Pancreas (tissue), 10 donors: ENCODE measurements around the gene SORBS2. TPM values are rescaled to one million over a fixed set of nuclear protein-coding genes. Genes with fewer than 3 reads are reported as not detected.

ENCODE experiments used
- ATAC-seq, 4 donors: fragments of 200-7000 bp; cut with Tn5 transposase; one replicate each; pipeline versions ENCODE4 v1.8.0 to v1.9.1; 2020; ENCODE audit warnings: mild to moderate bottlenecking in 4 of 4, moderate library complexity in 4 of 4
- DNase-seq, 6 donors: peaks; one replicate each; pipeline ENCODE4 v3.0.0-alpha.2; 2020
- FAIRE-seq: peaks from 2 replicates; lab custom pipeline; 2012; peaks lifted over from hg19 to GRCh38; lab: Jason Lieb, UNC
- H3K27ac ChIP-seq, 4 donors: fragments of 200-600 bp; sonication (generic); 1 replicate in 3 of 4; 2 replicates in 1 of 4; pipeline versions ENCODE4 v1.5.0 to v1.8.0; 2020
- H3K27me3 ChIP-seq, 4 donors: fragments of 200-600 bp; one replicate each; pipeline ENCODE4 v1.8.0; 2021
- H3K36me3 ChIP-seq, 3 donors: fragments of 200-600 bp; sonication (generic) in 1 of 3; one replicate each; pipeline versions ENCODE4 v1.5.0 to v1.8.0; 2020 to 2021
- H3K4me1 ChIP-seq, 3 donors: fragments of 200-600 bp; one replicate each; pipeline ENCODE4 v1.8.0; 2021
- H3K4me3 ChIP-seq, 4 donors: fragments of 200-600 bp; sonication (generic) in 2 of 4; one replicate each; pipeline versions ENCODE4 v1.5.0 to v1.8.0; 2020 to 2021
- H3K9me3 ChIP-seq, 4 donors: fragments of 200-600 bp; one replicate each; pipeline ENCODE4 v1.8.0; 2021
- CTCF ChIP-seq, 4 donors: fragments of 200-600 bp; sonication (generic) in 3 of 4; IDR thresholded peaks; one replicate each; pipeline versions ENCODE4 v1.5.0 to v1.8.0; 2021; ENCODE audit warnings: antibody characterized with exemption in 4 of 4
- WGBS, 2 donors: extraction: QIAGEN DNeasy Blood & Tissue Kit; methylation state at CpG; one replicate each; pipeline ENCODE4 v1.1.7; 2013; 5-methylcytosine and 5-hydroxymethylcytosine counted together
- intact Hi-C, 3 donors: fragments of 100-400 bp; cut with DNase I; formaldehyde crosslinking; loops; one replicate each; pipeline versions ENCODE4 v1.11.1 to v1.14.2; 2022
- polyA plus RNA-seq, 2 donors: library from polyadenylated mRNA; stranded (reverse); fragments of 200-250 nt; gene quantifications; one replicate each; pipeline ENCODE4 v1.2.3, GENCODE V29; 2013
- total RNA-seq, 6 donors: library from RNA; stranded (reverse); fragmentation: NEBNext Ultra II Directional in 4 of 6; extraction: Animal tissue kit (Norgen Biotek cat#: 25700) in 4 of 6; gene quantifications; one replicate each; pipeline versions ENCODE4 v1.2.1 to v1.2.4, GENCODE V29; 2021 to 2023
- donor health status: healthy with polysubstance abuse.
- donor health status: DM: no; HTN: no; CAD: no; lungs with moderate emphysema.
- donor health status: DM: no; HTN: no; CAD: no.
- donor health status: control.
- donor health status: control.
- donor health status: Bipolar disorder and iron deficiency.
- donor health status: DM: yes; HTN: yes; CAD: no.
- donor health status: DM: no; HTN: no; CAD: no.
- donor health status: DM: no; HTN: no; CAD: no.
- donor health status: DM: yes; HTN: yes; CAD: no.

Gene SORBS2
- total and polyA plus RNA-seq, 8 donors, result 61.7 to 245 (median 140) TPM

GRCh38 chr4:185682236-185682635 is 129.8 kb downstream of the SORBS2 start:
- Histone ChIP-seq H3K4me3 (no peak overlapping the region), H3K27ac (no peak overlapping the region), H3K9me3 (no peaks in the 10 kb centered on the region), H3K36me3 (peaks cover 0 to 19% (median 0%) of the 10 kb centered on the region in 3 donors), H3K27me3 (no peaks in the 10 kb centered on the region), H3K4me1 (peaks cover 0 to 15% (median 0%) of the 10 kb centered on the region in 3 donors)
- DNase-seq (no peak), ATAC-seq (no peak), FAIRE-seq (no peak)
- intact Hi-C loops, result no loop called here
- no peak for TF ChIP-seq CTCF (IDR thresholded peaks at IDR 0.05)
- WGBS, 2 donors, result 88 to 89% methylated on average over 5 of the region's 5 CpGs

DNA sequence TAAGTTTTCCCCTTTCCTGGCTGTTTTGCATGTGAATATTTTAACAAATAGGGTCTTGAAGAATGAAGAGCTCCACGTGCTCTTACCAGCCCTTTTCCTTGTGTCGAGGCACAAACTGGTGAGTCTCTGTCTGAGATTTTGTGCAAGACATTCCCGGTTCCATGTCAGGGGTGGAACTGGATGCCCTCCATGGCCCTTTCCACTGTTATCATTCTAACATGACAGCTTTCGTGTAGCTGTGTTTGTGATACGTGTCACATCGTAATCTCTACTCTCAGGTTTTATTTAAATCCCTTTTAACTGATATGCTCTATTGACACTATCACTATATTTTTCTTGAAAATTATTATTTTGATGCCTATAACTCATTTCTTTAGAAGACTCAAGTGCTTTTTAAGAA is 130.4 kb downstream of the SORBS2 start:
- intact Hi-C loops, result no loop called here

GRCh38 chr4:185680617-185681016 is 131.4 kb downstream of the SORBS2 start:
- Histone ChIP-seq H3K4me1 (peaks cover 0 to 12% (median 0%) of the 10 kb centered on the region in 3 donors), H3K9me3 (no peaks in the 10 kb centered on the region), H3K27me3 (no peaks in the 10 kb centered on the region), H3K4me3 (no peak overlapping the region), H3K36me3 (peaks cover 0 to 27% (median 0%) of the 10 kb centered on the region in 3 donors), H3K27ac (no peak overlapping the region)
- intact Hi-C loops, result no loop called here
- peak in 1 of 4 donors; percentile 10 for ATAC-seq
- FAIRE-seq, result no peak
- TF ChIP-seq CTCF (IDR thresholded peaks at IDR 0.05), result no peak
- no peak for DNase-seq
- 94 to 97% methylated on average over 7 of the region's 7 CpGs for WGBS, 2 donors

More for the DNA sequence above, 130.4 kb downstream of the SORBS2 start:
- H3K4me1 ChIP-seq, result peaks cover 0 to 15% (median 0%) of the 10 kb centered on the region in 3 donors
- no peak for TF ChIP-seq CTCF (IDR thresholded peaks at IDR 0.05)
- no peaks in the 10 kb centered on the region for H3K27me3 ChIP-seq
- FAIRE-seq (no peak), DNase-seq (no peak), ATAC-seq (no peak)
- no peaks in the 10 kb centered on the region for H3K9me3 ChIP-seq
- no peak overlapping the region for H3K4me3 ChIP-seq
- H3K27ac ChIP-seq, result no peak overlapping the region
- 66 to 74% methylated on average over 6 of the region's 6 CpGs for whole genome bisulfite sequencing, 2 donors
- H3K36me3 ChIP-seq, result peaks cover 0 to 25% (median 0%) of the 10 kb centered on the region in 3 donors

DNA sequence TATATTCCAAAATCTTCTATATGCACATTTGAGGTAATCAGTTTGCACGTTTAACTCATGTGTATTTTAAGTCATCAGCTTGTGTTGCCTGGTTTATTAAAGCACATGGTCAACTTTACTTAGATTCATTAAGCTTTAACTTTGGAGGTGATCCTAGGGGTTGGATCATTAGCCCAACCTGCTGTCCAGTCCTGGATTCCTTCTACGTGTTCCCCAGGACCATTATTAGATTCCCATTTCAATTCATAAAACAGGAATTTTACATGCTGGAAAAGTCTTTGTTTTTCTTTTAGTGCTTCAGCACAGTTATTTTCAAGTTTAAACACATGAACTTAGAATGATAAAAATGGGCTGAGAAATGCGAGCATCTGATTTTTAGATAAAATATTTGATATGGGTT is 132.5 kb downstream of the SORBS2 start:
- H3K4me3 ChIP-seq, result no peak overlapping the region
- H3K27me3 ChIP-seq, result no peaks in the 10 kb centered on the region
- no peak overlapping the region for H3K27ac ChIP-seq
- FAIRE-seq, result no peak
- intact Hi-C loops, result no loop called here
- ATAC-seq, result no peak
- no peaks in the 10 kb centered on the region for H3K9me3 ChIP-seq
- no peak for TF ChIP-seq CTCF (IDR thresholded peaks at IDR 0.05)
- no peak for DNase-seq
- peaks cover 0 to 3% (median 0%) of the 10 kb centered on the region in 3 donors for H3K4me1 ChIP-seq
- 51 to 60% methylated on average over 3 of the region's 3 CpGs for WGBS, 2 donors
- peaks cover 0 to 31% (median 0%) of the 10 kb centered on the region in 3 donors for H3K36me3 ChIP-seq

- Histone ChIP-seq H3K27me3 (no peaks in the 10 kb centered on the region), H3K4me1 (peaks cover 0 to 5% (median 0%) of the 10 kb centered on the region in 3 donors), H3K4me3 (no peak overlapping the region), H3K27ac (no peak overlapping the region), H3K36me3 (peaks cover 0 to 31% (median 0%) of the 10 kb centered on the region in 3 donors), H3K9me3 (no peaks in the 10 kb centered on the region)
- no peak for TF ChIP-seq CTCF (IDR thresholded peaks at IDR 0.05)
- DNase-seq (no peak), ATAC-seq (no peak), FAIRE-seq (no peak)
- intact Hi-C loops, result no loop called here
- WGBS, 2 donors, result 63 to 64% methylated on average over 1 of the region's 1 CpG
Measured at GRCh38 chr4:185677637-185678314, 134.2 kb downstream of the SORBS2 start.
